Tibial nerve (tissue), 4 donors: ENCODE data around the gene CRIP2. TPM values are rescaled to one million over a fixed set of nuclear protein-coding genes. Genes with fewer than 3 reads are reported as not detected.

Source experiments
- DNase-seq, 2 donors: peaks; one replicate each; pipeline ENCODE4 v3.0.0-alpha.2; 2019; ENCODE audit warnings: low spot score in 2 of 2
- H3K27ac ChIP-seq, 4 donors: fragments of 200-600 bp; sonication (generic) in 3 of 4; one replicate each; pipeline ENCODE4 v1.5.1; 2017 to 2019; ENCODE audit warnings: mild to moderate bottlenecking in 1 of 4
- H3K27me3 ChIP-seq, 2 donors: fragments of 200-600 bp; sonication (generic) in 1 of 2; one replicate each; pipeline versions ENCODE4 v1.5.1 to v1.6.0; 2017 to 2019
- H3K36me3 ChIP-seq, 3 donors: fragments of 200-600 bp; sonication (generic); one replicate each; pipeline ENCODE4 v1.5.1; 2018 to 2019
- H3K4me1 ChIP-seq, 4 donors: fragments of 200-600 bp; sonication (generic) in 3 of 4; one replicate each; pipeline ENCODE4 v1.5.1; 2017 to 2019
- H3K4me3 ChIP-seq, 4 donors: fragments of 200-600 bp; sonication (generic) in 3 of 4; one replicate each; pipeline ENCODE4 v1.5.1; 2017 to 2019; ENCODE audit warnings: mild to moderate bottlenecking in 1 of 4, moderate library complexity in 1 of 4
- H3K9me3 ChIP-seq, 4 donors: fragments of 200-600 bp; sonication (generic) in 3 of 4; one replicate each; pipeline ENCODE4 v1.5.1; 2017 to 2019
- CTCF ChIP-seq, 5 experiments: fragments of 200-600 bp in 3 of 5; fragments of 450-650 bp in 2 of 5; sonication (generic) in 3 of 5; IDR thresholded peaks; one replicate each; pipeline ENCODE4 v1.5.1; 2016 to 2019; ENCODE audit warnings: antibody characterized with exemption in 5 of 5, mild to moderate bottlenecking in 3 of 5, moderate library complexity in 2 of 5
- EP300 ChIP-seq, 2 donors: sonication (generic); formaldehyde crosslinking; IDR thresholded peaks; one replicate each; pipeline ENCODE4 v1.6.1; 2017; ENCODE audit warnings: antibody characterized with exemption in 2 of 2, mild to moderate bottlenecking in 1 of 2
- POLR2A ChIP-seq, 2 donors: fragments of 450-650 bp; IDR thresholded peaks; one replicate each; pipeline ENCODE4 v1.6.1; 2017; ENCODE audit warnings: antibody characterized with exemption in 2 of 2, mild to moderate bottlenecking in 2 of 2, moderate library complexity in 2 of 2
- WGBS, 2 donors: methylation state at CpG; one replicate each; pipeline ENCODE4 v1.1.5; 2018; 5-methylcytosine and 5-hydroxymethylcytosine counted together
- total RNA-seq, 4 donors: library from RNA; depleted of rRNA; stranded (reverse); fragments of >200 nt; gene quantifications; one replicate each; pipeline ENCODE4 v1.1.0, GENCODE V29; 2016

Gene CRIP2
- total RNA-seq, 4 donors from 2014 or later, result 161 to 268 (median 208) TPM

GRCh38 chr14:105479431-105480158, 5.0 kb downstream of the CRIP2 start:
- peak in 1 of 2 donors; percentile 14 for TF ChIP-seq EP300 (IDR thresholded peaks at IDR 0.05)
- TF ChIP-seq CTCF (IDR thresholded peaks at IDR 0.05), result no peak
- peaks cover 0 to 22% (median 0%) of the 10 kb centered on the region in 3 donors for H3K36me3 ChIP-seq
- no peaks in the 10 kb centered on the region for H3K9me3 ChIP-seq
- WGBS, 2 donors, result 61 to 62% methylated on average over 32 to 34 of the region's 34 CpGs
- H3K4me3 ChIP-seq, result no peak overlapping the region
- H3K4me1 ChIP-seq, result peaks cover 0 to 94% (median 62%) of the 10 kb centered on the region in 4 donors
- peak overlapping the region in 3 of 4 donors; percentile 92 to 96 (median 95) for H3K27ac ChIP-seq
- DNase-seq, result no peak
- H3K27me3 ChIP-seq, result peaks cover 0 to 6% of the 10 kb centered on the region in 2 donors

GRCh38 chr14:105480199-105480746, 5.7 kb downstream of the CRIP2 start:
- no peak overlapping the region for H3K4me3 ChIP-seq
- 47 to 55% methylated on average over 15 of the region's 15 CpGs for WGBS, 2 donors
- peaks cover 0 to 97% (median 61%) of the 10 kb centered on the region in 4 donors for H3K4me1 ChIP-seq
- H3K9me3 ChIP-seq, result no peaks in the 10 kb centered on the region
- H3K27ac ChIP-seq, result peak overlapping the region; percentile 92 to 96 (median 94)
- H3K27me3 ChIP-seq, result peaks cover 0 to 1% of the 10 kb centered on the region in 2 donors
- TF ChIP-seq EP300 (IDR thresholded peaks at IDR 0.05) (no peak), POLR2A (IDR thresholded peaks at IDR 0.05) (no peak), CTCF (IDR thresholded peaks at IDR 0.05) (no peak)
- H3K36me3 ChIP-seq, result peaks cover 0 to 22% (median 0%) of the 10 kb centered on the region in 3 donors
- DNase-seq, result no peak

- H3K9me3 ChIP-seq, result no peaks in the 10 kb centered on the region
- WGBS, 2 donors, result 0 to 1% methylated on average over 16 to 25 of the region's 35 CpGs
- H3K27ac ChIP-seq, result peak overlapping the region; percentile 92 to 96 (median 94)
- DNase-seq, result peak; percentile 91 to 96
- TF ChIP-seq POLR2A (IDR thresholded peaks at IDR 0.05) (peak; percentile 13 to 34), CTCF (IDR thresholded peaks at IDR 0.05) (peak; percentile 98 to 99 (median 99)), EP300 (IDR thresholded peaks at IDR 0.05) (peak; percentile 25 to 83)
- H3K36me3 ChIP-seq, result peaks cover 0 to 22% (median 0%) of the 10 kb centered on the region in 3 donors
- H3K4me1 ChIP-seq, result peaks cover 0 to 97% (median 63%) of the 10 kb centered on the region in 4 donors
- H3K27me3 ChIP-seq, result peaks cover 0 to 5% of the 10 kb centered on the region in 2 donors
- H3K4me3 ChIP-seq, result peak overlapping the region; percentile 16 to 51 (median 32)
Observed at GRCh38 chr14:105480807-105481801, 6.5 kb downstream of the CRIP2 start.

GRCh38 chr14:105481886-105482457, 7.4 kb downstream of the CRIP2 start:
- peak overlapping the region; percentile 16 to 51 (median 32) for H3K4me3 ChIP-seq
- DNase-seq, result peak; percentile 94 to 97
- peaks cover 0 to 13% of the 10 kb centered on the region in 2 donors for H3K27me3 ChIP-seq
- peak overlapping the region; percentile 92 to 96 (median 94) for H3K27ac ChIP-seq
- H3K4me1 ChIP-seq, result peaks cover 0 to 97% (median 63%) of the 10 kb centered on the region in 4 donors
- no peaks in the 10 kb centered on the region for H3K9me3 ChIP-seq
- 0 to 1% methylated on average over 2 to 7 of the region's 18 CpGs for WGBS, 2 donors
- peak; percentile 52 to 81 for TF ChIP-seq EP300 (IDR thresholded peaks at IDR 0.05)
- TF ChIP-seq POLR2A (IDR thresholded peaks at IDR 0.05), result peak in 1 of 2 donors; percentile 16
- peak in 4 of 5 experiments; percentile 10 to 46 (median 38) for TF ChIP-seq CTCF (IDR thresholded peaks at IDR 0.05)
- peaks cover 0 to 22% (median 0%) of the 10 kb centered on the region in 3 donors for H3K36me3 ChIP-seq
